PC-9 (cell line): ENCODE data around the gene NUP153. TPM values are rescaled to one million over a fixed set of nuclear protein-coding genes. Genes with fewer than 3 reads are reported as not detected.

Source experiments
- BruUV-seq: library from RNA; stranded (reverse); fragments of 400-500 nt; replicated peaks from 2 replicates; lab custom pipeline; 2021; lab: Mats Ljungman, UMichigan
- CTCF ChIA-PET: fragments of 300-600 bp; sonication (Branson Sonifier 250); formaldehyde crosslinking; loops from one replicate; lab custom pipeline; 2022; ENCODE audit warnings: antibody characterized with exemption; lab: Charles Lee
- POLR2A ChIA-PET: fragments of 300-600 bp; sonication (Branson Sonifier 250); formaldehyde crosslinking; loops from one replicate; lab custom pipeline; 2022; ENCODE audit warnings: antibody characterized with exemption; ENCODE audit not compliant: unreplicated experiment; lab: Charles Lee
- DNase-seq, 2 experiments: peaks; one replicate each; pipeline versions ENCODE4 v3.0.0 to v3.0.0-alpha.2; 2015 to 2022; ENCODE audit warnings: mixed read lengths in 1 of 2
- H2AFZ ChIP-seq: fragments of 200-600 bp; sonication (generic); 2 replicates; pipeline ENCODE4 v1.8.1; 2017; ENCODE audit warnings: antibody characterized with exemption
- H3F3A ChIP-seq: fragments of 200-600 bp; sonication (generic); 2 replicates; pipeline ENCODE4 v1.8.1; 2017; ENCODE audit warnings: antibody characterized with exemption, mild to moderate bottlenecking, low read depth; ENCODE audit not compliant: insufficient read depth
- H3K27ac ChIP-seq: fragments of 200-600 bp; sonication (generic); 2 replicates; pipeline ENCODE4 v1.6.1; 2016; ENCODE audit warnings: mixed run types
- H3K27me3 ChIP-seq: fragments of 200-600 bp; sonication (generic); 2 replicates; pipeline ENCODE4 v1.6.1; 2016; ENCODE audit warnings: low read depth, mixed run types; ENCODE audit not compliant: insufficient read depth
- H3K36me3 ChIP-seq: fragments of 200-600 bp; sonication (generic); 2 replicates; pipeline ENCODE4 v1.6.1; 2016; ENCODE audit warnings: low read depth, mixed run types
- H3K4me1 ChIP-seq: fragments of 200-600 bp; sonication (generic); replicated peaks from 2 replicates; pipeline ENCODE4 v1.6.1; 2016; ENCODE audit warnings: mixed run types; ENCODE audit not compliant: insufficient read depth
- H3K4me2 ChIP-seq: fragments of 200-600 bp; sonication (generic); 2 replicates; pipeline ENCODE4 v1.6.1; 2017; ENCODE audit warnings: mixed run types
- H3K4me3 ChIP-seq: fragments of 200-600 bp; sonication (generic); 2 replicates; pipeline ENCODE4 v1.6.1; 2016; ENCODE audit warnings: mixed run types
- H3K79me2 ChIP-seq: fragments of 200-600 bp; sonication (generic); 2 replicates; pipeline ENCODE4 v1.6.1; 2017; ENCODE audit warnings: low read depth, mixed run types
- H3K9me2 ChIP-seq: fragments of 200-600 bp; sonication (generic); 2 replicates; pipeline ENCODE4 v1.8.1; 2017; ENCODE audit warnings: mild to moderate bottlenecking; ENCODE audit not compliant: insufficient read depth
- H3K9me3 ChIP-seq: fragments of 200-600 bp; sonication (generic); 2 replicates; pipeline ENCODE4 v1.8.1; 2016; ENCODE audit warnings: low read depth; ENCODE audit not compliant: insufficient read depth
- H4K20me1 ChIP-seq: fragments of 200-600 bp; sonication (generic); 2 replicates; pipeline ENCODE4 v1.8.1; 2017; ENCODE audit not compliant: insufficient read depth
- CTCF ChIP-seq: fragments of 200-600 bp; sonication (generic); conservative IDR thresholded peaks from 2 replicates; pipeline ENCODE4 v1.6.1; 2017; ENCODE audit warnings: mixed run types, antibody characterized with exemption, mild to moderate bottlenecking, moderate library complexity
- EZH2 ChIP-seq: fragments of 200-600 bp; sonication (generic); IDR thresholded peaks from 2 replicates; pipeline ENCODE4 v1.8.0; 2017; ENCODE audit warnings: antibody characterized with exemption, low read depth
- intact Hi-C: fragments of 100-400 bp; cut with micrococcal nuclease; formaldehyde crosslinking; loops from one replicate; pipeline ENCODE4 v1.10.0; 2022; ENCODE audit not compliant: unreplicated experiment
- total RNA-seq: library from RNA; stranded (reverse); gene quantifications from 2 replicates; pipeline ENCODE4 v1.2.3, GENCODE V29; 2021

NUP153 gene
- total RNA-seq, 1 experiment from 2014 or later: 74.1 TPM

- no peak overlapping the region for H2AFZ ChIP-seq
- peaks cover 55% of the 10 kb centered on the region for H3K36me3 ChIP-seq
- H3K79me2 ChIP-seq: peaks cover 16% of the 10 kb centered on the region
- H4K20me1 ChIP-seq: peaks cover 15% of the 10 kb centered on the region; the same call in 1 of the 2 replicates
- TF ChIP-seq CTCF: no peak
- TF ChIP-seq EZH2: no peak
- H3K4me1 ChIP-seq: no peaks in the 10 kb centered on the region
- ChIA-PET POLR2A (no interaction called here), CTCF (no interaction called here)
- no peak for DNase-seq
- no peaks in the 10 kb centered on the region for H3K27me3 ChIP-seq
- intact Hi-C loops: no loop called here
- H3K27ac ChIP-seq: no peak overlapping the region
- H3K9me2 ChIP-seq: no peaks in the 10 kb centered on the region
- BruUV-seq: no TSS peak
- H3K9me3 ChIP-seq: no peaks in the 10 kb centered on the region
- peaks cover 34% of the 10 kb centered on the region for H3F3A ChIP-seq
- no peak overlapping the region for H3K4me3 ChIP-seq
- no peak overlapping the region for H3K4me2 ChIP-seq
These were observed 41.6 kb downstream of the NUP153 start for GRCh38 chr6:17665132-17665531.

GRCh38 chr6:17663226-17663625 lies 43.5 kb downstream of the NUP153 start:
- no peak for DNase-seq
- Histone ChIP-seq H3K36me3 (peaks cover 44% of the 10 kb centered on the region), H3K79me2 (peaks cover 33% of the 10 kb centered on the region), H3K4me1 (no peaks in the 10 kb centered on the region), H4K20me1 (peaks cover 22% of the 10 kb centered on the region; the same call in 1 of the 2 replicates), H3K9me2 (no peaks in the 10 kb centered on the region), H2AFZ (no peak overlapping the region), H3K4me2 (no peak overlapping the region), H3K27me3 (no peaks in the 10 kb centered on the region), H3F3A (peaks cover 33% of the 10 kb centered on the region), H3K9me3 (no peaks in the 10 kb centered on the region), H3K4me3 (no peak overlapping the region), H3K27ac (no peak overlapping the region)
- no TSS peak for BruUV-seq
- CTCF ChIA-PET: no interaction called here
- POLR2A ChIA-PET: no interaction called here
- TF ChIP-seq CTCF (no peak), EZH2 (no peak)
- intact Hi-C loops: no loop called here

DNA sequence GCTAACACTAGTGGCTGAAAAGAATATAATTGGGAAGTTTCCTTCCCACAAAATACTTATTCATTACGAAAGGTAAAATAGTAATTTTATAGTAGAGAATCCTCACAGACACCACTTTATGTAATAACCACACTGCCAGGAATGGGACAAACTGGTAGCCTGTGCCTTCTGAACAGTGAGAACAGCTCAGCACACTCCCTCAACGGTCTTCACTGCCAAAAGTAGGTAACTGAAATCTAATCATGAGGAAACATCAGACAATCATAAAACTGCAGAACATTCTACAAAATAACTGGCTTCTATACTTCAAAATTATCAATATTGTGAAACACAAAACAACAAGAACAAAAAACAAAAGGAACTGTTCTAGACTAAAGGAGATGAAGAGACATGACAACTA lies 44.1 kb downstream of the NUP153 start:
- DNase-seq: no peak
- TF ChIP-seq CTCF (no peak), EZH2 (no peak)
- peaks cover 40% of the 10 kb centered on the region for H3F3A ChIP-seq
- H3K27ac ChIP-seq: no peak overlapping the region
- H3K9me3 ChIP-seq: no peaks in the 10 kb centered on the region
- H2AFZ ChIP-seq: no peak overlapping the region
- H3K9me2 ChIP-seq: no peaks in the 10 kb centered on the region
- no peak overlapping the region for H3K4me2 ChIP-seq
- H3K4me3 ChIP-seq: no peak overlapping the region
- H3K36me3 ChIP-seq: peaks cover 43% of the 10 kb centered on the region
- ChIA-PET CTCF (no interaction called here), POLR2A (interaction anchor here (0.5 kb wide), 1 partner anchor 141 kb away, joined by 4 read pairs; no protein-coding TSS in a partner anchor)
- intact Hi-C loops: no loop called here
- no peaks in the 10 kb centered on the region for H3K27me3 ChIP-seq
- no peaks in the 10 kb centered on the region for H3K4me1 ChIP-seq
- peaks cover 28% of the 10 kb centered on the region; the same call in 1 of the 2 replicates for H4K20me1 ChIP-seq
- H3K79me2 ChIP-seq: peaks cover 37% of the 10 kb centered on the region
- BruUV-seq: no TSS peak
